Astrocyte (in vitro differentiated cells and primary cell): ENCODE results near the gene KCNJ3.

Experiments
- CTCF ChIP-seq: IDR thresholded peaks from 2 replicates; pipeline ENCODE4 v1.5.1; 2011; ENCODE audit warnings: low read depth, mild to moderate bottlenecking, inconsistent platforms, low read length, moderate library complexity; ENCODE audit not compliant: insufficient read depth
- EZH2 ChIP-seq: IDR thresholded peaks from 2 replicates; pipeline ENCODE4 v1.6.1; 2012; ENCODE audit warnings: mild to moderate bottlenecking, low read length, inconsistent platforms; ENCODE audit not compliant: insufficient read depth

- no peak for TF ChIP-seq EZH2
- no peak for TF ChIP-seq CTCF
Observed at GRCh38 chr2:154673694-154674093, 24.8 kb upstream of the KCNJ3 start.
